ENCODE results near the gene PBX1. TPM values are rescaled to one million over a fixed set of nuclear protein-coding genes. Genes with fewer than 3 reads are reported as not detected.

Gene PBX1
- total RNA-seq, 1 experiment from 2014 or later = 9.8 TPM

GRCh38 chr1:164709126-164709525 is 150.1 kb downstream of the PBX1 start:
- Histone ChIP-seq H3K4me2 (ENCODE audit: low read length) (no peak overlapping the region), H2AFZ (ENCODE audit: low read length) (no peak overlapping the region), H3K36me3 (ENCODE audit: low read depth, low read length) (no peaks in the 10 kb centered on the region), H3K9me3 (ENCODE audit: low read length) (no peaks in the 10 kb centered on the region), H3K79me2 (ENCODE audit: low read length) (no peaks in the 10 kb centered on the region), H3K4me1 (ENCODE audit: insufficient read depth, low read length) (peaks cover 47% of the 10 kb centered on the region), H3K9me2 (replicated peaks; ENCODE audit: low read length) (no peaks in the 10 kb centered on the region), H3K9ac (ENCODE audit: low read length) (no peak overlapping the region), H4K20me1 (ENCODE audit: low read length) (no peaks in the 10 kb centered on the region), H3K27me3 (ENCODE audit: low read length) (no peaks in the 10 kb centered on the region), H3K4me3 (ENCODE audit: low read length) (no peak overlapping the region), H3K27ac (ENCODE audit: low read length) (peak overlapping the region; percentile 95), H3F3A (ENCODE audit: low read length, unreplicated experiment) (peaks cover 10% of the 10 kb centered on the region)
- TF ChIP-seq CTCF (conservative IDR thresholded peaks at IDR 0.05; ENCODE audit: low read depth, low read length) (no peak), EZH2 (IDR thresholded peaks at IDR 0.05; ENCODE audit: low read length, unreplicated experiment) (no peak), EZH2phosphoT487 (IDR thresholded peaks at IDR 0.05; ENCODE audit: borderline replicate concordance, low read length) (no peak)
- POLR2A ChIA-PET (ENCODE audit: unreplicated experiment) = no interaction called here
- no TSS peak for BruUV-seq (replicated peaks)
- DNase-seq (no peak), ATAC-seq (no peak)
- intact Hi-C loops (cut with micrococcal nuclease) = loop anchor here (5.0 kb wide), 2 partner anchors 62 to 97 kb away; no protein-coding TSS in a partner anchor
- CTCF ChIA-PET = no interaction called here

- CTCF ChIA-PET = no interaction called here
- peak; percentile 46 for DNase-seq
- H3K9me3 ChIP-seq (ENCODE audit: low read length) = no peaks in the 10 kb centered on the region
- no peaks in the 10 kb centered on the region for H3K9me2 ChIP-seq (replicated peaks; ENCODE audit: low read length)
- no peaks in the 10 kb centered on the region for H3K36me3 ChIP-seq (ENCODE audit: low read depth, low read length)
- H4K20me1 ChIP-seq (ENCODE audit: low read length) = no peaks in the 10 kb centered on the region
- H3K4me3 ChIP-seq (ENCODE audit: low read length) = no peak overlapping the region
- no peak for TF ChIP-seq EZH2 (IDR thresholded peaks at IDR 0.05; ENCODE audit: low read length, unreplicated experiment)
- no peak for TF ChIP-seq CTCF (conservative IDR thresholded peaks at IDR 0.05; ENCODE audit: low read depth, low read length)
- no peak for TF ChIP-seq EZH2phosphoT487 (IDR thresholded peaks at IDR 0.05; ENCODE audit: borderline replicate concordance, low read length)
- no peak overlapping the region for H3K9ac ChIP-seq (ENCODE audit: low read length)
- POLR2A ChIA-PET (ENCODE audit: unreplicated experiment) = no interaction called here
- no peak overlapping the region for H2AFZ ChIP-seq (ENCODE audit: low read length)
- H3K4me1 ChIP-seq (ENCODE audit: insufficient read depth, low read length) = peaks cover 47% of the 10 kb centered on the region
- no TSS peak for BruUV-seq (replicated peaks)
- peak overlapping the region; percentile 95 for H3K27ac ChIP-seq (ENCODE audit: low read length)
- no peaks in the 10 kb centered on the region for H3K79me2 ChIP-seq (ENCODE audit: low read length)
- peaks cover 10% of the 10 kb centered on the region for H3F3A ChIP-seq (ENCODE audit: low read length, unreplicated experiment)
- ATAC-seq = no peak
- intact Hi-C loops (cut with micrococcal nuclease) = loop anchor here (5.0 kb wide), 2 partner anchors 62 to 97 kb away; no protein-coding TSS in a partner anchor
- H3K4me2 ChIP-seq (ENCODE audit: low read length) = no peak overlapping the region
- H3K27me3 ChIP-seq (ENCODE audit: low read length) = no peaks in the 10 kb centered on the region
Measured at GRCh38 chr1:164709541-164710278, 150.7 kb downstream of the PBX1 start.
